NT2/D1 (cell line): ENCODE results near the gene EPB41L4B.

Source experiments
- DNase-seq: peaks from one replicate; pipeline ENCODE4 v3.0.0-alpha.2; 2011; ENCODE audit warnings: low read depth, low spot score
- H3K27me3 ChIP-seq: 2 replicates; pipeline ENCODE4 v1.6.0; 2011; ENCODE audit warnings: mild to moderate bottlenecking; ENCODE audit not compliant: insufficient read length, insufficient read depth
- H3K36me3 ChIP-seq: 2 replicates; pipeline ENCODE4 v1.6.1; 2011; ENCODE audit warnings: mild to moderate bottlenecking, low read length, mixed read lengths; ENCODE audit not compliant: insufficient read depth, insufficient read length
- H3K4me1 ChIP-seq: 2 replicates; pipeline ENCODE4 v1.5.1; 2011; ENCODE audit not compliant: insufficient read depth, insufficient read length
- H3K4me3 ChIP-seq: 2 replicates; pipeline ENCODE4 v1.5.1; 2011; ENCODE audit warnings: low read depth; ENCODE audit not compliant: insufficient read length
- H3K9ac ChIP-seq: 2 replicates; pipeline ENCODE4 v1.6.0; 2011; ENCODE audit warnings: low read depth; ENCODE audit not compliant: insufficient read length
- H3K9me3 ChIP-seq: 2 replicates; pipeline ENCODE4 v1.5.1; 2011; ENCODE audit warnings: mild to moderate bottlenecking, low read length; ENCODE audit not compliant: insufficient read depth
- SUZ12 ChIP-seq: IDR thresholded peaks from 2 replicates; pipeline ENCODE4 v1.6.1; 2011; ENCODE audit not compliant: insufficient read length, insufficient read depth; ENCODE audit errors: extremely low read depth
- YY1 ChIP-seq: IDR thresholded peaks from 2 replicates; pipeline ENCODE4 v1.6.1; 2011; ENCODE audit not compliant: insufficient read length, insufficient read depth
- ZNF274 ChIP-seq: IDR thresholded peaks from 2 replicates; pipeline ENCODE4 v1.6.1; 2011; ENCODE audit warnings: mild to moderate bottlenecking, low read depth, low read length

EPB41L4B gene

GRCh38 chr9:109256336-109256735, 64.5 kb downstream of the EPB41L4B start:
- Histone ChIP-seq H3K4me1 (peaks cover 18% of the 10 kb centered on the region), H3K9ac (no peak overlapping the region), H3K9me3 (no peaks in the 10 kb centered on the region), H3K27me3 (no peaks in the 10 kb centered on the region), H3K4me3 (no peak overlapping the region), H3K36me3 (no peaks in the 10 kb centered on the region)
- no peak for TF ChIP-seq SUZ12
- TF ChIP-seq ZNF274, result no peak
- no peak for TF ChIP-seq YY1
- no peak for DNase-seq

- no peak overlapping the region for H3K4me3 ChIP-seq
- H3K9me3 ChIP-seq, result no peaks in the 10 kb centered on the region
- H3K27me3 ChIP-seq, result no peaks in the 10 kb centered on the region
- no peak for DNase-seq
- H3K9ac ChIP-seq, result no peak overlapping the region
- no peaks in the 10 kb centered on the region for H3K36me3 ChIP-seq
- TF ChIP-seq SUZ12 (no peak), ZNF274 (no peak), YY1 (no peak)
- H3K4me1 ChIP-seq, result peaks cover 25% of the 10 kb centered on the region
Measured at GRCh38 chr9:109255394-109255793, 65.5 kb downstream of the EPB41L4B start.

- H3K9ac ChIP-seq, result no peak overlapping the region
- H3K36me3 ChIP-seq, result no peaks in the 10 kb centered on the region
- no peak overlapping the region for H3K4me3 ChIP-seq
- no peaks in the 10 kb centered on the region for H3K9me3 ChIP-seq
- H3K27me3 ChIP-seq, result no peaks in the 10 kb centered on the region
- H3K4me1 ChIP-seq, result peaks cover 27% of the 10 kb centered on the region
- no peak for DNase-seq
- TF ChIP-seq ZNF274 (no peak), YY1 (no peak), SUZ12 (no peak)
Measured at GRCh38 chr9:109254317-109254716, 66.5 kb downstream of the EPB41L4B start.

- TF ChIP-seq SUZ12 (no peak), YY1 (no peak), ZNF274 (no peak)
- Histone ChIP-seq H3K9ac (no peak overlapping the region), H3K36me3 (no peaks in the 10 kb centered on the region), H3K4me1 (peaks cover 27% of the 10 kb centered on the region), H3K9me3 (no peaks in the 10 kb centered on the region), H3K4me3 (no peak overlapping the region), H3K27me3 (no peaks in the 10 kb centered on the region)
- DNase-seq, result no peak
Measured at GRCh38 chr9:109253637-109254284, 67.1 kb downstream of the EPB41L4B start.

GRCh38 chr9:109253241-109253636, 67.6 kb downstream of the EPB41L4B start:
- Histone ChIP-seq H3K36me3 (no peaks in the 10 kb centered on the region), H3K27me3 (no peaks in the 10 kb centered on the region), H3K4me3 (no peak overlapping the region), H3K9me3 (no peaks in the 10 kb centered on the region), H3K9ac (no peak overlapping the region), H3K4me1 (peaks cover 22% of the 10 kb centered on the region)
- no peak for DNase-seq
- TF ChIP-seq SUZ12 (no peak), ZNF274 (no peak), YY1 (no peak)

GRCh38 chr9:109252291-109252690, 68.6 kb downstream of the EPB41L4B start:
- TF ChIP-seq YY1 (no peak), ZNF274 (no peak), SUZ12 (no peak)
- Histone ChIP-seq H3K4me1 (peaks cover 21% of the 10 kb centered on the region), H3K9me3 (no peaks in the 10 kb centered on the region), H3K36me3 (no peaks in the 10 kb centered on the region), H3K9ac (no peak overlapping the region), H3K4me3 (no peak overlapping the region), H3K27me3 (no peaks in the 10 kb centered on the region)
- no peak for DNase-seq

- no peaks in the 10 kb centered on the region for H3K9me3 ChIP-seq
- no peak overlapping the region for H3K9ac ChIP-seq
- H3K4me1 ChIP-seq, result peaks cover 21% of the 10 kb centered on the region
- no peaks in the 10 kb centered on the region for H3K27me3 ChIP-seq
- DNase-seq, result no peak
- TF ChIP-seq YY1 (no peak), ZNF274 (no peak), SUZ12 (no peak)
- no peak overlapping the region for H3K4me3 ChIP-seq
- no peaks in the 10 kb centered on the region for H3K36me3 ChIP-seq
Measured at GRCh38 chr9:109251776-109252106, 69.1 kb downstream of the EPB41L4B start.
